Endothelial cell of umbilical vein (primary cell): ENCODE measurements around the gene IZUMO4.

Experiments used
- EZH2 ChIP-seq: IDR thresholded peaks from 2 replicates; pipeline ENCODE4 v1.6.1; 2012; ENCODE audit warnings: borderline replicate concordance, low read depth, mild to moderate bottlenecking, moderate library complexity, low read length, inconsistent platforms; ENCODE audit not compliant: severe bottlenecking
- MYC ChIP-seq: IDR thresholded peaks from one replicate; pipeline ENCODE4 v1.6.1; 2011; ENCODE audit warnings: mild to moderate bottlenecking, low read depth, low read length
- POLR2A ChIP-seq: IDR thresholded peaks from 2 replicates; pipeline ENCODE4 v1.6.1; 2012; ENCODE audit warnings: low read depth, mild to moderate bottlenecking, control low read depth, low read length
- POLR2AphosphoS5 ChIP-seq: IDR thresholded peaks from 2 replicates; pipeline ENCODE4 v1.6.1; 2012; ENCODE audit warnings: low read depth, mild to moderate bottlenecking, control low read depth, low read length, moderate library complexity; ENCODE audit not compliant: insufficient read depth
- TF ChIP-seq, protein P1 (sequence below), 2 donors: IDR thresholded peaks; 1 replicate in 1 of 2; 2 replicates in 1 of 2; pipeline ENCODE4 v1.5.1; 2011; ENCODE audit warnings: low read length in 2 of 2, mild to moderate bottlenecking in 2 of 2, moderate library complexity in 2 of 2, control low read depth in 1 of 2, inconsistent platforms in 1 of 2, low read depth in 1 of 2; ENCODE audit not compliant: insufficient read depth in 1 of 2; ENCODE audit errors: extremely low read depth in 1 of 2

DNA sequence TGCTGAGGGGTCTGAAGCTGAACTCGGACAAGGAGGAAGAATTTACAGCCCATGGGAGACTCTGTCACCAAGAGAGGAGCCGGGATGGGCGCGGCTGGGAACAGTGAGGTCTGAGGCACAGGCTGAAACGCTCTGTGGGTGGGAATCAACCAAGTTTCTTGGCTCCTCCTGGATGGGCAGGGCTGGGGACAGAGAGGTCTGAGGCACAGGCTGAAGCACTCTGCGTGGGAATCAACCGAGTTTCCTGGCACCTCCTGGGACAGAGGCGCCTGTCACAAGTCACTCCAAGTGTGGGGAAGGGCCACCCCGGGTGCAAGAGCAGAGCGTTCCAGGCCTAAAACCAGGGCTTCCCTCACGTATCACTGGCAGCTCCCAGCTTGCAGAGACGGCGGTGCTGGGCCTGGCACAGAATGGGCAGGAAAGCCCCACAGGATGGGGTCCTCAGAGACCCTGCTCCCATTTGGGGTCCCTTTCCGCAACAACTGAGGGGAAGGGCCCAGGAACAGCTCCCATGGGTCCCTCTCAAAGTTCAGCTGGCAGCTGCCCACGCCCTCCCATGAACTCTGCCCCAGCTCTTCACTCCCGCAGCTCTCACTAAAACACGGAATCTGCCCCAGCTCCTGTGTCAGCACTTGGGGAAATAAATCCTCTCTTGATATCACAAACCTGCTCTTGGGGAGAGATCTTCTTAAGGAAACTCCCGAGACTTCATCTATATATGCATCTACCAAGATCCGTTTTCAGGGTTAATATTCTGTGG is 36.2 kb downstream of the IZUMO4 start:
- TF ChIP-seq, protein P1, sequence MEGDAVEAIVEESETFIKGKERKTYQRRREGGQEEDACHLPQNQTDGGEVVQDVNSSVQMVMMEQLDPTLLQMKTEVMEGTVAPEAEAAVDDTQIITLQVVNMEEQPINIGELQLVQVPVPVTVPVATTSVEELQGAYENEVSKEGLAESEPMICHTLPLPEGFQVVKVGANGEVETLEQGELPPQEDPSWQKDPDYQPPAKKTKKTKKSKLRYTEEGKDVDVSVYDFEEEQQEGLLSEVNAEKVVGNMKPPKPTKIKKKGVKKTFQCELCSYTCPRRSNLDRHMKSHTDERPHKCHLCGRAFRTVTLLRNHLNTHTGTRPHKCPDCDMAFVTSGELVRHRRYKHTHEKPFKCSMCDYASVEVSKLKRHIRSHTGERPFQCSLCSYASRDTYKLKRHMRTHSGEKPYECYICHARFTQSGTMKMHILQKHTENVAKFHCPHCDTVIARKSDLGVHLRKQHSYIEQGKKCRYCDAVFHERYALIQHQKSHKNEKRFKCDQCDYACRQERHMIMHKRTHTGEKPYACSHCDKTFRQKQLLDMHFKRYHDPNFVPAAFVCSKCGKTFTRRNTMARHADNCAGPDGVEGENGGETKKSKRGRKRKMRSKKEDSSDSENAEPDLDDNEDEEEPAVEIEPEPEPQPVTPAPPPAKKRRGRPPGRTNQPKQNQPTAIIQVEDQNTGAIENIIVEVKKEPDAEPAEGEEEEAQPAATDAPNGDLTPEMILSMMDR (IDR thresholded peaks at IDR 0.05; ENCODE audit: extremely low read depth in 1 of 2, insufficient read depth in 1 of 2, low read depth in 1 of 2, low read length in 2 of 2): no peak
- TF ChIP-seq POLR2AphosphoS5 (no peak), EZH2 (no peak), POLR2A (no peak), MYC (no peak)
